Endothelial cell of hepatic sinusoid (primary cell): ENCODE data around the gene PCDHGA8.
"Not testable (repeated sequence)": the region's sequence is repeated elsewhere in the genome, so short reads cannot be mapped to it uniquely, and the experiment has no call there.

ENCODE experiments used
- in situ Hi-C: cut with HindIII; loops from 2 replicates; pipeline ENCODE4 v1.10.0; 2017; ENCODE audit warnings: low sequenced_read_pairs

Gene PCDHGA8

GRCh38 chr5:141399555-141400258 lies 7.3 kb downstream of the PCDHGA8 start:
- in situ Hi-C loops = no loop called here

GRCh38 chr5:141402553-141403243 lies 10.3 kb downstream of the PCDHGA8 start, which contains the start of gene PCDHGA9:
PCDHGA9 (plus strand) TSS chr5:141402778; CDS start chr5:141402953, 175 bp downstream.
- in situ Hi-C loops = no loop called here

GRCh38 chr5:141403387-141403786 lies 11.0 kb downstream of the PCDHGA8 start:
- in situ Hi-C loops = no loop called here

- in situ Hi-C loops = loop anchor here (5.0 kb wide), 1 partner anchor 34 kb away; no protein-coding TSS in a partner anchor
Observed at GRCh38 chr5:141407790-141408505, 15.5 kb downstream of the PCDHGA8 start, which contains the start of gene PCDHGB6. PCDHGB6 (plus strand) TSS chr5:141408021; CDS start chr5:141408203, 182 bp downstream.

GRCh38 chr5:141409598-141410306 lies 17.3 kb downstream of the PCDHGA8 start:
- in situ Hi-C loops = loop anchor here (5.0 kb wide), 1 partner anchor 33 kb away; no protein-coding TSS in a partner anchor

GRCh38 chr5:141411575-141411974 lies 19.1 kb downstream of the PCDHGA8 start:
- in situ Hi-C loops = no loop called here

- in situ Hi-C loops = no loop called here
Observed at GRCh38 chr5:141412854-141413539, 20.6 kb downstream of the PCDHGA8 start, which contains the start of gene PCDHGA10. PCDHGA10 (plus strand) TSS chr5:141412987; CDS start chr5:141413176, 189 bp downstream.

- in situ Hi-C loops = no loop called here
Observed at GRCh38 chr5:141413540-141414069, 21.2 kb downstream of the PCDHGA8 start.

- in situ Hi-C loops = not testable (repeated sequence)
Observed at GRCh38 chr5:141414548-141415274, 22.3 kb downstream of the PCDHGA8 start.

- in situ Hi-C loops = not testable (repeated sequence)
Observed at GRCh38 chr5:141415275-141415618, 22.8 kb downstream of the PCDHGA8 start.

GRCh38 chr5:141417494-141418172 lies 25.2 kb downstream of the PCDHGA8 start, which contains the start of gene PCDHGB7:
PCDHGB7 (plus strand) TSS chr5:141417677; CDS start chr5:141417860, 183 bp downstream.
- in situ Hi-C loops = not testable (repeated sequence)

- in situ Hi-C loops = no loop called here
Observed at GRCh38 chr5:141419074-141419880, 26.8 kb downstream of the PCDHGA8 start.

- in situ Hi-C loops = no loop called here
Observed at GRCh38 chr5:141420855-141421488, 28.5 kb downstream of the PCDHGA8 start, which contains the start of gene PCDHGA11. PCDHGA11 (plus strand) TSS chr5:141421051; CDS start chr5:141421228, 177 bp downstream.

GRCh38 chr5:141421489-141421855 lies 29.0 kb downstream of the PCDHGA8 start:
- in situ Hi-C loops = no loop called here

- in situ Hi-C loops = no loop called here
Observed at GRCh38 chr5:141422742-141423291, 30.4 kb downstream of the PCDHGA8 start.

GRCh38 chr5:141427783-141428426 lies 35.5 kb downstream of the PCDHGA8 start:
- in situ Hi-C loops = loop anchor here (5.0 kb wide), 1 partner anchor 91 kb away; the partner anchor contains the start of gene PCDHGA2
